Measurements from ENCODE around the gene RIPPLY2.

- TF ChIP-seq CTCF (IDR thresholded peaks at IDR 0.05): no peak
- no peak for TF ChIP-seq ZFX (IDR thresholded peaks at IDR 0.05; ENCODE audit: borderline replicate concordance)
Observed at GRCh38 chr6:83824388-83824801, 28.8 kb upstream of the RIPPLY2 start.
